Neural progenitor cell (in vitro differentiated cells): ENCODE results near the gene LRWD1.

Source experiments
- CTCF ChIP-seq: fragments of 200-600 bp; sonication (generic); IDR thresholded peaks from 2 replicates; pipeline ENCODE4 v1.5.1; 2017; ENCODE audit warnings: antibody characterized with exemption, mild to moderate bottlenecking
- EZH2phosphoT487 ChIP-seq: fragments of 200-600 bp; sonication (generic); IDR thresholded peaks from 2 replicates; pipeline ENCODE4 v1.6.1; 2017; ENCODE audit warnings: antibody characterized with exemption

- TF ChIP-seq EZH2phosphoT487 (no peak), CTCF (no peak)
Measured at GRCh38 chr7:102463841-102464576, 775 bp upstream of the LRWD1 start.
